Natural killer cell (primary cell): ENCODE results near the gene RIC1. TPM values are rescaled to one million over a fixed set of nuclear protein-coding genes. Genes with fewer than 3 reads are reported as not detected.
A peak's percentile ranks its signal among the peaks of the same experiment; 100 is the strongest.

Experiments used
- ATAC-seq, 3 donors: fragments of 150-1000 bp in 2 of 3; fragments of 200-7000 bp in 1 of 3; cut with Tn5 transposase; 1 replicate in 1 of 3; 2 replicates in 2 of 3; pipeline ENCODE4 v1.10.0; 2021; ENCODE audit warnings: mild to moderate bottlenecking in 2 of 3, moderate library complexity in 2 of 3
- DNase-seq, 2 donors: peaks; one replicate each; pipeline versions ENCODE4 v3.0.0 to v3.0.0-alpha.2; 2013 to 2021; ENCODE audit warnings: mixed read lengths in 1 of 2
- H3K27ac ChIP-seq: one replicate; pipeline ENCODE4 v1.5.1; 2013; ENCODE audit warnings: mild to moderate bottlenecking, low read length
- H3K27me3 ChIP-seq: one replicate; pipeline ENCODE4 v1.6.1; 2013; ENCODE audit warnings: low read length; ENCODE audit not compliant: control insufficient read depth, insufficient read depth
- H3K36me3 ChIP-seq: one replicate; pipeline ENCODE4 v1.6.1; 2013; ENCODE audit warnings: low read length; ENCODE audit not compliant: control insufficient read depth, insufficient read depth
- H3K4me1 ChIP-seq: one replicate; pipeline ENCODE4 v1.6.1; 2013; ENCODE audit warnings: low read length; ENCODE audit not compliant: control insufficient read depth, insufficient read depth
- H3K4me3 ChIP-seq: one replicate; pipeline ENCODE4 v1.5.1; 2013; ENCODE audit warnings: low read length
- H3K9me3 ChIP-seq: one replicate; pipeline ENCODE4 v1.6.1; 2013; ENCODE audit warnings: low read length; ENCODE audit not compliant: control insufficient read depth, insufficient read depth
- H3K27ac Mint-ChIP-seq, 2 donors: one replicate each; pipeline ENCODE4 v1.8.0; 2022; ENCODE audit warnings: mild to moderate bottlenecking in 2 of 2, mixed read lengths in 2 of 2, moderate library complexity in 1 of 2
- H3K27me3 Mint-ChIP-seq, 2 donors: one replicate each; pipeline ENCODE4 v1.8.0; 2022; ENCODE audit warnings: low read depth in 2 of 2, mixed read lengths in 2 of 2
- H3K36me3 Mint-ChIP-seq: one replicate; pipeline ENCODE4 v1.8.0; 2022; ENCODE audit warnings: mixed read lengths
- H3K4me1 Mint-ChIP-seq, 2 donors: one replicate each; pipeline ENCODE4 v1.8.0; 2022; ENCODE audit warnings: mixed read lengths in 2 of 2
- H3K4me3 Mint-ChIP-seq: one replicate; pipeline ENCODE4 v1.8.0; 2022; ENCODE audit warnings: mild to moderate bottlenecking, moderate library complexity, mixed read lengths
- H3K9me3 Mint-ChIP-seq, 2 donors: one replicate each; pipeline ENCODE4 v1.8.0; 2022; ENCODE audit warnings: mixed read lengths in 2 of 2
- CTCF ChIP-seq: fragments of 200-600 bp; IDR thresholded peaks from one replicate; pipeline ENCODE4 v1.8.0; 2022; ENCODE audit warnings: antibody characterized with exemption
- WGBS: methylation state at CpG from one replicate; pipeline ENCODE4 v1.1.7; 2013; ENCODE audit warnings: missing lambda C conversion rate; ENCODE audit not compliant: insufficient coverage; 5-methylcytosine and 5-hydroxymethylcytosine counted together
- intact Hi-C: fragments of 100-400 bp; cut with micrococcal nuclease; formaldehyde crosslinking; loops from one replicate; pipeline ENCODE4 v1.14.2; 2022
- total RNA-seq, 4 donors: library from RNA; stranded (reverse); fragments of 120-200 nt in 1 of 4; gene quantifications; one replicate each; pipeline versions ENCODE4 v1.2.3 to v1.2.4, GENCODE V29; 2013 to 2022

The RIC1 gene
- total RNA-seq, 3 donors from 2014 or later (not counting 1 experiment from before 2014, with no cell fraction given) = 23.5 to 33.9 (median 31.8) TPM

GRCh38 chr9:5582835-5583195 lies 46.1 kb upstream of the RIC1 start:
- H3K27ac ChIP-seq = no peak overlapping the region
- no peak overlapping the region for H3K4me3 Mint-ChIP-seq

GRCh38 chr9:5586391-5586802 lies 42.5 kb upstream of the RIC1 start:
- Mint-ChIP-seq H3K27me3 (peaks cover 0 to 2% of the 10 kb centered on the region in 2 donors), H3K36me3 (no peaks in the 10 kb centered on the region), H3K27ac (peak overlapping the region in 1 of 2 donors; percentile 23), H3K9me3 (no peaks in the 10 kb centered on the region), H3K4me3 (no peak overlapping the region), H3K4me1 (peaks cover 0 to 10% of the 10 kb centered on the region in 2 donors)
- intact Hi-C loops = no loop called here
- Histone ChIP-seq H3K4me1 (peaks cover 3% of the 10 kb centered on the region), H3K27me3 (no peaks in the 10 kb centered on the region), H3K4me3 (no peak overlapping the region), H3K36me3 (no peaks in the 10 kb centered on the region), H3K27ac (no peak overlapping the region), H3K9me3 (no peaks in the 10 kb centered on the region)
- no peak for TF ChIP-seq CTCF
- DNase-seq (peak in 1 of 2 donors; percentile 45), ATAC-seq (no peak)

More at GRCh38 chr9:5582835-5583195, 46.1 kb upstream of the RIC1 start:
- no peak for ATAC-seq
- Histone ChIP-seq H3K4me1 (peaks cover 3% of the 10 kb centered on the region), H3K4me3 (no peak overlapping the region), H3K27me3 (no peaks in the 10 kb centered on the region), H3K9me3 (no peaks in the 10 kb centered on the region), H3K36me3 (no peaks in the 10 kb centered on the region)
- intact Hi-C loops = no loop called here
- no peak overlapping the region for H3K27ac Mint-ChIP-seq
- 61% methylated on average over 2 of the region's 2 CpGs for WGBS
- DNase-seq = peak in 1 of 2 donors; percentile 65
- peaks cover 0 to 2% of the 10 kb centered on the region in 2 donors for H3K27me3 Mint-ChIP-seq
- H3K4me1 Mint-ChIP-seq = peaks cover 0 to 17% of the 10 kb centered on the region in 2 donors
- H3K36me3 Mint-ChIP-seq = no peaks in the 10 kb centered on the region
- TF ChIP-seq CTCF = no peak
- no peaks in the 10 kb centered on the region for H3K9me3 Mint-ChIP-seq

GRCh38 chr9:5587024-5587423 lies 41.9 kb upstream of the RIC1 start:
- DNase-seq (peak in 1 of 2 donors; percentile 15), ATAC-seq (no peak)
- WGBS = 83% methylated on average over 1 of the region's 1 CpG
- intact Hi-C loops = no loop called here
- Mint-ChIP-seq H3K4me3 (no peak overlapping the region), H3K4me1 (peaks cover 0 to 10% of the 10 kb centered on the region in 2 donors), H3K9me3 (no peaks in the 10 kb centered on the region), H3K36me3 (no peaks in the 10 kb centered on the region), H3K27me3 (no peaks in the 10 kb centered on the region), H3K27ac (peak overlapping the region; percentile 23 to 43)
- no peak overlapping the region for H3K4me3 ChIP-seq
- H3K27me3 ChIP-seq = no peaks in the 10 kb centered on the region
- TF ChIP-seq CTCF = no peak
- H3K36me3 ChIP-seq = no peaks in the 10 kb centered on the region
- no peaks in the 10 kb centered on the region for H3K9me3 ChIP-seq
- peaks cover 3% of the 10 kb centered on the region for H3K4me1 ChIP-seq
- no peak overlapping the region for H3K27ac ChIP-seq

GRCh38 chr9:5592231-5592630 lies 36.7 kb upstream of the RIC1 start:
- no peaks in the 10 kb centered on the region for H3K4me1 Mint-ChIP-seq
- TF ChIP-seq CTCF = no peak
- Histone ChIP-seq H3K4me3 (no peak overlapping the region), H3K27ac (no peak overlapping the region), H3K4me1 (no peaks in the 10 kb centered on the region), H3K27me3 (no peaks in the 10 kb centered on the region), H3K36me3 (no peaks in the 10 kb centered on the region), H3K9me3 (no peaks in the 10 kb centered on the region)
- WGBS = 100% methylated on average over 2 of the region's 3 CpGs
- no peaks in the 10 kb centered on the region for H3K9me3 Mint-ChIP-seq
- DNase-seq (no peak), ATAC-seq (no peak)
- H3K27ac Mint-ChIP-seq = no peak overlapping the region
- no peak overlapping the region for H3K4me3 Mint-ChIP-seq
- H3K36me3 Mint-ChIP-seq = no peaks in the 10 kb centered on the region
- intact Hi-C loops = loop anchor here (5.0 kb wide), 1 partner anchor 140 kb away; the partner anchor contains the start of gene CD274
- H3K27me3 Mint-ChIP-seq = no peaks in the 10 kb centered on the region
